ENCODE results near the gene DNM1. TPM values are rescaled to one million over a fixed set of nuclear protein-coding genes. Genes with fewer than 3 reads are reported as not detected.

Gene DNM1
- total RNA-seq, 1 experiment from 2014 or later: 3.9 TPM

DNA sequence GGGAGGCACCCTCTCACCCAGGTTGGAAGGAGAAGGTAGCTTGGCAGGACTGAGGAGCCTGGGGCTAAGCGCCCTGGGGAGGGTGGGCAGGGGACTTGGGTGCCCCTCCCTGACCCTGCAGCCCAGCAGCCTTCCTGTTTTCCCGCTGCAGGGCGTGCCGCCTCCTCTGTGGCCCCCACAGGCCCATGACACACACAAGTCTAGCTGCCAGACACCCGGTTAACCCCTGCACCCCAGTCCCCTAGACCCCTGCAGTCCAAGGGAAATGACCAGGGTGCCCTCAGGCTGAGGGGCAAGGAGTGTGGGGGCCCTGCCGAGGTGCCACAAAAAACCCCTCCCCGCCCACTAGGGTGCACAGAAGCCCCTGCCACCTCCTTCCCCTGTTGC is 39.6 kb downstream of the DNM1 start:
- ChIA-PET CTCF (no interaction called here), POLR2A (no interaction called here)
- no peaks in the 10 kb centered on the region for H3K9me3 ChIP-seq
- Mint-ChIP-seq H3K36me3 (ENCODE audit: insufficient read depth, unreplicated experiment) (no peaks in the 10 kb centered on the region), H3K4me1 (ENCODE audit: low read depth, unreplicated experiment) (peaks cover 5% of the 10 kb centered on the region), H3K4me3 (ENCODE audit: unreplicated experiment) (no peak overlapping the region), H3K27me3 (ENCODE audit: insufficient read depth, unreplicated experiment) (no peaks in the 10 kb centered on the region), H3K27ac (ENCODE audit: unreplicated experiment) (no peak overlapping the region), H3K9me3 (ENCODE audit: unreplicated experiment) (no peaks in the 10 kb centered on the region)
- intact Hi-C loops (cut with micrococcal nuclease; ENCODE audit: unreplicated experiment): no loop called here
- DNase-seq: no peak
- H3K4me3 ChIP-seq (ENCODE audit: low read depth, low read length): no peak overlapping the region
- BruUV-seq (replicated peaks): no TSS peak
- no peaks in the 10 kb centered on the region for H3K4me1 ChIP-seq
- H3K36me3 ChIP-seq (ENCODE audit: control insufficient read depth, insufficient read depth, low read length): no peaks in the 10 kb centered on the region
- TF ChIP-seq, protein P1, sequence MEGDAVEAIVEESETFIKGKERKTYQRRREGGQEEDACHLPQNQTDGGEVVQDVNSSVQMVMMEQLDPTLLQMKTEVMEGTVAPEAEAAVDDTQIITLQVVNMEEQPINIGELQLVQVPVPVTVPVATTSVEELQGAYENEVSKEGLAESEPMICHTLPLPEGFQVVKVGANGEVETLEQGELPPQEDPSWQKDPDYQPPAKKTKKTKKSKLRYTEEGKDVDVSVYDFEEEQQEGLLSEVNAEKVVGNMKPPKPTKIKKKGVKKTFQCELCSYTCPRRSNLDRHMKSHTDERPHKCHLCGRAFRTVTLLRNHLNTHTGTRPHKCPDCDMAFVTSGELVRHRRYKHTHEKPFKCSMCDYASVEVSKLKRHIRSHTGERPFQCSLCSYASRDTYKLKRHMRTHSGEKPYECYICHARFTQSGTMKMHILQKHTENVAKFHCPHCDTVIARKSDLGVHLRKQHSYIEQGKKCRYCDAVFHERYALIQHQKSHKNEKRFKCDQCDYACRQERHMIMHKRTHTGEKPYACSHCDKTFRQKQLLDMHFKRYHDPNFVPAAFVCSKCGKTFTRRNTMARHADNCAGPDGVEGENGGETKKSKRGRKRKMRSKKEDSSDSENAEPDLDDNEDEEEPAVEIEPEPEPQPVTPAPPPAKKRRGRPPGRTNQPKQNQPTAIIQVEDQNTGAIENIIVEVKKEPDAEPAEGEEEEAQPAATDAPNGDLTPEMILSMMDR (IDR thresholded peaks at IDR 0.05; ENCODE audit: insufficient read depth in 1 of 2, low read depth in 1 of 2, low read length in 1 of 2, severe bottlenecking in 1 of 2, unreplicated experiment in 1 of 2): no peak
- no peaks in the 10 kb centered on the region for H3K27me3 ChIP-seq (replicated peaks; ENCODE audit: control insufficient read depth, insufficient read depth, low read length)

DNA sequence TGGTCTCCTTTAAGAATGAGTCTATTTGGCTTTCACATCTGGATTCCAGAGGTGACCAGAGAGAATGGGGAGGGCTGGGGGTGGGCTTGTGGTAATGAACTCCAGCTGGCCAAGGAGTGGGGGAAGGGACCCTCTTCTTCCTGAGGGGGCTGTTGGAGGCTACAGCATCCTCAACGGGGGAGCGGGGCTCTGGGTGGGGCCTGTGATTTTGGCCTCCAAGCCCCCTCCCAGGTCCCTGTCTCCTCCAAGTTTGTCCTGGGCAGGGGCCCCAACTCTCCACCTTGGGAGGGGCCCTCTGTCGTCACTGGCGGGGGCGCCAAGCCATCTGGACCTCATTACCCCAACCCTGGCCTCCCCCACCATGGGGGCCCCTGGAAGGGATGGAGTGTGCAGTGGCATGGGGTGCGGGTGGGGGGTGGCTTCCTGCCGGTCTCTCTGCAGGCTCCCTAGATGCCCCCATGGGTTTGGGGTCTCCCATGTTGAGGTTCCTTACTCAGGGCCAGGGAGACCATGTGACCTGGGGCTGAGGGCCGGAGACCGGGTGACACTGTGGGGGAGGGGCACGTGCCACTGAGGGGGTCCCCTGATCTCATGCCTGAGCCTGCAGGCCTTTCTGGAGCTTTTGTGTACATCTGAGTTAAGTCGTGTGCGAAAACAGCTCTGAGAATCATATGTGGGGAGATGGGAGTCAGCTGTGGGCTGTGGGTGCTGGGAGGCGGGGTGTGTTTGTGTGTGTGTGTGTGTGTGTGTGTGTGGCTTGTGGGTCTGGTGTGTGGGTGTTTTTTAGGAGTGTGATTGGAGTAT is 40.2 kb downstream of the DNM1 start:
- no peak overlapping the region for H3K4me3 Mint-ChIP-seq (ENCODE audit: unreplicated experiment)
- peaks cover 5% of the 10 kb centered on the region for H3K4me1 Mint-ChIP-seq (ENCODE audit: low read depth, unreplicated experiment)
- no peaks in the 10 kb centered on the region for H3K36me3 Mint-ChIP-seq (ENCODE audit: insufficient read depth, unreplicated experiment)
- no peaks in the 10 kb centered on the region for H3K9me3 Mint-ChIP-seq (ENCODE audit: unreplicated experiment)
- H3K36me3 ChIP-seq (ENCODE audit: control insufficient read depth, insufficient read depth, low read length): no peaks in the 10 kb centered on the region
- TF ChIP-seq, protein P1 (IDR thresholded peaks at IDR 0.05; ENCODE audit: insufficient read depth in 1 of 2, low read depth in 1 of 2, low read length in 1 of 2, severe bottlenecking in 1 of 2, unreplicated experiment in 1 of 2): no peak
- no peaks in the 10 kb centered on the region for H3K9me3 ChIP-seq
- H3K27me3 Mint-ChIP-seq (ENCODE audit: insufficient read depth, unreplicated experiment): no peaks in the 10 kb centered on the region
- H3K4me1 ChIP-seq: no peaks in the 10 kb centered on the region
- DNase-seq: no peak
- H3K27ac Mint-ChIP-seq (ENCODE audit: unreplicated experiment): no peak overlapping the region
- ChIA-PET CTCF (no interaction called here), POLR2A (no interaction called here)
- H3K27me3 ChIP-seq (replicated peaks; ENCODE audit: control insufficient read depth, insufficient read depth, low read length): no peaks in the 10 kb centered on the region
- intact Hi-C loops (cut with micrococcal nuclease; ENCODE audit: unreplicated experiment): no loop called here
- no peak overlapping the region for H3K4me3 ChIP-seq (ENCODE audit: low read depth, low read length)
- BruUV-seq (replicated peaks): no TSS peak

DNA sequence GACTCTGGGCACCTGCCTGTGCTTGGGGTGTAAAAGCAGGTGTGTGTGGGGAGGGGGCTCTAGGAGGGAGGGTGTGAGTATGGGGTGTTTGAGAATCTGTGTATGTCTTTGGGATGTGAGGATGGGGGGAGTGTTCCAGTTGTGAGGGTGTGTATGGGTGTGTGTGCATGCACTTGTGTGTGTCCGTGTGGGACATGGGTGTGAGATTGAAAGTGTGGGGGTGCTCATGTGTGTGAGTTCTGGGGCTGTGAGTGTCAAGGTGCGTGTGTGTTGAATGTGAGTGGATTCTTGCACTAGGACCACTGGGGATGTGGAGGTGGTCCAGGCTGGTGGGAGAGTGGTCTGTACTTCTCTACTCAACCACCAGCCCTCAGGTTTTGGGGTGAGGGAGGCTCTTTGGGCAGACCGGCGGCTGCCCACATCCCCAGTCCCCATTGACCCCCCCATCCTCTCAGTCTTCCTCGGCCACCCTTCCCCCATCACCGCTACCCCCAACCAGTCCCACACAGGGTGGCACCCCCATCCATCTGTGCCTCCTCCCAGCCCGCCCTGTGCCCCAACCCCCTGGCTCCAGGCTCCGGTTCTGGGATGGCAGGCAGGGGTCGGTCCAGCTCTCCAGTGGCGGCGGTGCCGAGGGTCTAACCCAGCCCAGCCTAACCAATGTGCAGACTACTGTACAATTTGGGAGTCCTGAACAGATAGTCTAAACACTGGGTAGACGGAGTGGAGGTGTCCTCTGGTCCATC is 41.1 kb downstream of the DNM1 start:
- Mint-ChIP-seq H3K36me3 (ENCODE audit: insufficient read depth, unreplicated experiment) (peaks cover 3% of the 10 kb centered on the region), H3K9me3 (ENCODE audit: unreplicated experiment) (no peaks in the 10 kb centered on the region), H3K4me3 (ENCODE audit: unreplicated experiment) (no peak overlapping the region), H3K27ac (ENCODE audit: unreplicated experiment) (no peak overlapping the region), H3K4me1 (ENCODE audit: low read depth, unreplicated experiment) (peaks cover 5% of the 10 kb centered on the region), H3K27me3 (ENCODE audit: insufficient read depth, unreplicated experiment) (no peaks in the 10 kb centered on the region)
- H3K4me1 ChIP-seq: no peaks in the 10 kb centered on the region
- H3K9me3 ChIP-seq: no peaks in the 10 kb centered on the region
- ChIA-PET POLR2A (no interaction called here), CTCF (no interaction called here)
- TF ChIP-seq, protein P1 (IDR thresholded peaks at IDR 0.05; ENCODE audit: insufficient read depth in 1 of 2, low read depth in 1 of 2, low read length in 1 of 2, severe bottlenecking in 1 of 2, unreplicated experiment in 1 of 2): no peak
- no TSS peak for BruUV-seq (replicated peaks)
- DNase-seq: no peak
- intact Hi-C loops (cut with micrococcal nuclease; ENCODE audit: unreplicated experiment): no loop called here
- H3K27me3 ChIP-seq (replicated peaks; ENCODE audit: control insufficient read depth, insufficient read depth, low read length): no peaks in the 10 kb centered on the region
- H3K4me3 ChIP-seq (ENCODE audit: low read depth, low read length): no peak overlapping the region
- no peaks in the 10 kb centered on the region for H3K36me3 ChIP-seq (ENCODE audit: control insufficient read depth, insufficient read depth, low read length)

Data from Caco-2 (cell line).